Measurements from ENCODE around the gene SAP30BP. TPM values are rescaled to one million over a fixed set of nuclear protein-coding genes. Genes with fewer than 3 reads are reported as not detected.

SAP30BP gene
- total RNA-seq, 1 experiment from 2014 or later = 89.7 TPM

GRCh38 chr17:75724016-75725003 lies 57.2 kb downstream of the SAP30BP start:
- no peak overlapping the region for H3K14ac ChIP-seq (ENCODE audit: insufficient read depth, low read length)
- no peak for TF ChIP-seq CTCF (conservative IDR thresholded peaks at IDR 0.05)

More at GRCh38 chr17:75724016-75725003, 57.2 kb downstream of the SAP30BP start:
- no peak overlapping the region for H3K4me3 Mint-ChIP-seq
- H3K27me3 Mint-ChIP-seq (ENCODE audit: low read depth) = peaks cover 23% of the 10 kb centered on the region
- Histone ChIP-seq H3K79me2 (ENCODE audit: insufficient read depth, low read length) (no peaks in the 10 kb centered on the region), H2BK15ac (ENCODE audit: low read depth, low read length) (no peak overlapping the region), H3K23me2 (ENCODE audit: insufficient read length, low read depth, low read length, poor library complexity, severe bottlenecking) (peaks cover 11% of the 10 kb centered on the region), H3K56ac (ENCODE audit: insufficient read length, low read depth, low read length) (no peak overlapping the region), H4K8ac (replicated peaks; ENCODE audit: insufficient read length, low read depth, low read length) (no peak overlapping the region), H3K23ac (ENCODE audit: insufficient read length, low read depth, low read length) (no peak overlapping the region), H3K27ac (ENCODE audit: insufficient read length, low read depth, low read length) (no peak overlapping the region), H2BK12ac (ENCODE audit: insufficient read length, low read depth, low read length) (no peak overlapping the region), H3K27me3 (ENCODE audit: insufficient read depth, low read length) (peaks cover 4% of the 10 kb centered on the region; the same call in 1 of the 2 replicates), H3T11ph (ENCODE audit: low read length) (no peak overlapping the region), H3K4ac (ENCODE audit: low read depth, low read length) (no peak overlapping the region), H3K4me2 (ENCODE audit: insufficient read depth, insufficient read length, low read length) (no peak overlapping the region), H3K79me1 (ENCODE audit: insufficient read depth, low read depth, low read length, poor library complexity, severe bottlenecking) (no peaks in the 10 kb centered on the region), H3K9ac (ENCODE audit: extremely low read depth, insufficient read length, low read length) (no peak overlapping the region), H4K5ac (ENCODE audit: insufficient read length, low read depth, low read length) (no peak overlapping the region), H2AK5ac (ENCODE audit: insufficient read length, low read length) (no peak overlapping the region), H2BK20ac (ENCODE audit: low read depth, low read length, poor library complexity, severe bottlenecking) (no peak overlapping the region), H3K18ac (ENCODE audit: insufficient read length, low read depth, low read length) (no peak overlapping the region), H4K20me1 (ENCODE audit: control insufficient read depth, insufficient read depth, insufficient read length) (no peaks in the 10 kb centered on the region), H2BK5ac (ENCODE audit: insufficient read length, low read length) (no peak overlapping the region), H3K4me1 (ENCODE audit: insufficient read depth, low read length) (no peaks in the 10 kb centered on the region; the same call in 1 of the 2 replicates), H3K9me3 (ENCODE audit: control insufficient read depth, low read depth, low read length) (no peaks in the 10 kb centered on the region), H2BK120ac (ENCODE audit: low read depth, low read length, poor library complexity, severe bottlenecking) (no peak overlapping the region), H4K91ac (ENCODE audit: insufficient read length, low read depth, low read length) (no peak overlapping the region), H2AFZ (ENCODE audit: low read length) (no peak overlapping the region)
- no peak for DNase-seq
- WGBS (ENCODE audit: extremely low coverage, insufficient read length, low lambda C conversion rate) = no CpG with 5 or more reads among the region's 23 CpGs
- no peaks in the 10 kb centered on the region for H3K9me3 Mint-ChIP-seq
- 0 out of 7 replicates have a peak overlapping the region, but pooled peaks of 1 of the 3 experiments have one; percentile 49 for H3K27ac Mint-ChIP-seq
- H3K36me3 Mint-ChIP-seq (ENCODE audit: insufficient read depth in 1 of 3, low read depth in 3 of 3) = no peaks in the 10 kb centered on the region; a peak in 1 of 7 replicates
- H3K4me1 Mint-ChIP-seq = peaks cover 4 to 8% of the 10 kb centered on the region in 2 experiments

Measured in H9 (cell line).